Measurements from ENCODE around the gene TBR1.

The TBR1 gene

GRCh38 chr2:161415987-161416707 lies at the start of gene TBR1:
Gene TBR1, plus strand, starts transcription at chr2:161416297. Its CDS starts 114 bp downstream, at chr2:161416411.
- no peaks in the 10 kb centered on the region for H3K9me3 Mint-ChIP-seq
- peaks cover 25% of the 10 kb centered on the region for H3K36me3 Mint-ChIP-seq (ENCODE audit: low read depth)
- peaks cover 71% of the 10 kb centered on the region for H3K27me3 Mint-ChIP-seq (ENCODE audit: low read depth)
- H3K4me1 Mint-ChIP-seq (ENCODE audit: low read depth), result peaks cover 49% of the 10 kb centered on the region
- peak within 1 kb of the TSS; percentile 76 for H3K4me3 Mint-ChIP-seq
- H3K27ac Mint-ChIP-seq, result peak within 1 kb of the TSS; percentile 50

- Mint-ChIP-seq H3K4me3 (no peak overlapping the region), H3K27me3 (ENCODE audit: low read depth) (no peaks in the 10 kb centered on the region), H3K4me1 (ENCODE audit: low read depth) (no peaks in the 10 kb centered on the region), H3K36me3 (ENCODE audit: low read depth) (peaks cover 32% of the 10 kb centered on the region), H3K9me3 (peaks cover 4% of the 10 kb centered on the region), H3K27ac (no peak overlapping the region)
Observed at GRCh38 chr2:161367675-161368074, 48.4 kb upstream of the TBR1 start.

- no peak overlapping the region for H3K27ac Mint-ChIP-seq
- no peaks in the 10 kb centered on the region for H3K27me3 Mint-ChIP-seq (ENCODE audit: low read depth)
- no peak overlapping the region for H3K4me3 Mint-ChIP-seq
- H3K36me3 Mint-ChIP-seq (ENCODE audit: low read depth), result peaks cover 24% of the 10 kb centered on the region
- no peaks in the 10 kb centered on the region for H3K9me3 Mint-ChIP-seq
- no peaks in the 10 kb centered on the region for H3K4me1 Mint-ChIP-seq (ENCODE audit: low read depth)
Observed at GRCh38 chr2:161369311-161369710, 46.8 kb upstream of the TBR1 start.

GRCh38 chr2:161370981-161371380 lies 45.1 kb upstream of the TBR1 start:
- Mint-ChIP-seq H3K27me3 (ENCODE audit: low read depth) (no peaks in the 10 kb centered on the region), H3K4me3 (no peak overlapping the region), H3K27ac (no peak overlapping the region), H3K4me1 (ENCODE audit: low read depth) (no peaks in the 10 kb centered on the region), H3K9me3 (no peaks in the 10 kb centered on the region), H3K36me3 (ENCODE audit: low read depth) (peaks cover 23% of the 10 kb centered on the region)

GRCh38 chr2:161371869-161372268 lies 44.2 kb upstream of the TBR1 start:
- no peaks in the 10 kb centered on the region for H3K4me1 Mint-ChIP-seq (ENCODE audit: low read depth)
- H3K36me3 Mint-ChIP-seq (ENCODE audit: low read depth), result peaks cover 23% of the 10 kb centered on the region
- H3K27me3 Mint-ChIP-seq (ENCODE audit: low read depth), result no peaks in the 10 kb centered on the region
- H3K27ac Mint-ChIP-seq, result no peak overlapping the region
- H3K9me3 Mint-ChIP-seq, result no peaks in the 10 kb centered on the region
- no peak overlapping the region for H3K4me3 Mint-ChIP-seq

- H3K4me1 Mint-ChIP-seq (ENCODE audit: low read depth), result no peaks in the 10 kb centered on the region
- H3K9me3 Mint-ChIP-seq, result no peaks in the 10 kb centered on the region
- peaks cover 19% of the 10 kb centered on the region for H3K36me3 Mint-ChIP-seq (ENCODE audit: low read depth)
- no peaks in the 10 kb centered on the region for H3K27me3 Mint-ChIP-seq (ENCODE audit: low read depth)
- H3K4me3 Mint-ChIP-seq, result no peak overlapping the region
- H3K27ac Mint-ChIP-seq, result no peak overlapping the region
Observed at GRCh38 chr2:161373942-161374341, 42.2 kb upstream of the TBR1 start.

- Mint-ChIP-seq H3K4me3 (no peak overlapping the region), H3K4me1 (ENCODE audit: low read depth) (no peaks in the 10 kb centered on the region)
Observed at GRCh38 chr2:161374446-161374845, 41.7 kb upstream of the TBR1 start.

GRCh38 chr2:161379740-161380139 lies 36.4 kb upstream of the TBR1 start:
- Mint-ChIP-seq H3K36me3 (ENCODE audit: low read depth) (peaks cover 7% of the 10 kb centered on the region), H3K27me3 (ENCODE audit: low read depth) (no peaks in the 10 kb centered on the region), H3K27ac (no peak overlapping the region)

More at GRCh38 chr2:161374446-161374845, 41.7 kb upstream of the TBR1 start:
- Mint-ChIP-seq H3K27ac (no peak overlapping the region), H3K36me3 (ENCODE audit: low read depth) (peaks cover 19% of the 10 kb centered on the region), H3K9me3 (no peaks in the 10 kb centered on the region), H3K27me3 (ENCODE audit: low read depth) (no peaks in the 10 kb centered on the region)

GRCh38 chr2:161381546-161381945 lies 34.6 kb upstream of the TBR1 start:
- Mint-ChIP-seq H3K27ac (no peak overlapping the region), H3K27me3 (ENCODE audit: low read depth) (no peaks in the 10 kb centered on the region), H3K4me3 (no peak overlapping the region), H3K9me3 (no peaks in the 10 kb centered on the region), H3K36me3 (ENCODE audit: low read depth) (peaks cover 4% of the 10 kb centered on the region), H3K4me1 (ENCODE audit: low read depth) (peaks cover 14% of the 10 kb centered on the region)

More at GRCh38 chr2:161379740-161380139, 36.4 kb upstream of the TBR1 start:
- Mint-ChIP-seq H3K4me1 (ENCODE audit: low read depth) (peaks cover 4% of the 10 kb centered on the region), H3K4me3 (no peak overlapping the region), H3K9me3 (no peaks in the 10 kb centered on the region)

GRCh38 chr2:161382747-161383146 lies 33.4 kb upstream of the TBR1 start:
- Mint-ChIP-seq H3K27ac (no peak overlapping the region), H3K27me3 (ENCODE audit: low read depth) (no peaks in the 10 kb centered on the region), H3K4me3 (no peak overlapping the region), H3K9me3 (no peaks in the 10 kb centered on the region), H3K4me1 (ENCODE audit: low read depth) (peaks cover 21% of the 10 kb centered on the region), H3K36me3 (ENCODE audit: low read depth) (peaks cover 8% of the 10 kb centered on the region)

GRCh38 chr2:161384864-161385263 lies 31.2 kb upstream of the TBR1 start:
- H3K9me3 Mint-ChIP-seq, result no peaks in the 10 kb centered on the region
- peak overlapping the region; percentile 36 for H3K4me3 Mint-ChIP-seq
- peaks cover 8% of the 10 kb centered on the region for H3K36me3 Mint-ChIP-seq (ENCODE audit: low read depth)
- H3K27me3 Mint-ChIP-seq (ENCODE audit: low read depth), result no peaks in the 10 kb centered on the region
- H3K4me1 Mint-ChIP-seq (ENCODE audit: low read depth), result peaks cover 28% of the 10 kb centered on the region
- peak overlapping the region; percentile 32 for H3K27ac Mint-ChIP-seq

GRCh38 chr2:161386228-161386824 lies 29.8 kb upstream of the TBR1 start:
- no peaks in the 10 kb centered on the region for H3K9me3 Mint-ChIP-seq
- H3K4me3 Mint-ChIP-seq, result no peak overlapping the region
- peaks cover 30% of the 10 kb centered on the region for H3K4me1 Mint-ChIP-seq (ENCODE audit: low read depth)
- H3K27ac Mint-ChIP-seq, result no peak overlapping the region
- no peaks in the 10 kb centered on the region for H3K27me3 Mint-ChIP-seq (ENCODE audit: low read depth)
- peaks cover 8% of the 10 kb centered on the region for H3K36me3 Mint-ChIP-seq (ENCODE audit: low read depth)

- Mint-ChIP-seq H3K27ac (no peak overlapping the region), H3K27me3 (ENCODE audit: low read depth) (no peaks in the 10 kb centered on the region), H3K36me3 (ENCODE audit: low read depth) (peaks cover 19% of the 10 kb centered on the region), H3K9me3 (no peaks in the 10 kb centered on the region), H3K4me1 (ENCODE audit: low read depth) (peaks cover 30% of the 10 kb centered on the region), H3K4me3 (no peak overlapping the region)
Observed at GRCh38 chr2:161388146-161388779, 27.8 kb upstream of the TBR1 start.

- Mint-ChIP-seq H3K9me3 (no peaks in the 10 kb centered on the region), H3K36me3 (ENCODE audit: low read depth) (peaks cover 34% of the 10 kb centered on the region), H3K27me3 (ENCODE audit: low read depth) (no peaks in the 10 kb centered on the region), H3K4me1 (ENCODE audit: low read depth) (peaks cover 12% of the 10 kb centered on the region), H3K27ac (no peak overlapping the region), H3K4me3 (no peak overlapping the region)
Observed at GRCh38 chr2:161391737-161392506, 24.2 kb upstream of the TBR1 start.

Data from T-helper 1 cell treated with Interleukin-12 subunit alpha and Interleukin-12 subunit beta and Interleukin-4 antibody, amounts not matched to agents 30 μg/mL and 1 μg/mL, for 36 hours (primary cell).